ENCODE results near the gene IDH2. TPM values are rescaled to one million over a fixed set of nuclear protein-coding genes. Genes with fewer than 3 reads are reported as not detected.

IDH2 gene
- polyA plus RNA-seq, 1 donor from 2014 or later: 84.7 TPM

DNA sequence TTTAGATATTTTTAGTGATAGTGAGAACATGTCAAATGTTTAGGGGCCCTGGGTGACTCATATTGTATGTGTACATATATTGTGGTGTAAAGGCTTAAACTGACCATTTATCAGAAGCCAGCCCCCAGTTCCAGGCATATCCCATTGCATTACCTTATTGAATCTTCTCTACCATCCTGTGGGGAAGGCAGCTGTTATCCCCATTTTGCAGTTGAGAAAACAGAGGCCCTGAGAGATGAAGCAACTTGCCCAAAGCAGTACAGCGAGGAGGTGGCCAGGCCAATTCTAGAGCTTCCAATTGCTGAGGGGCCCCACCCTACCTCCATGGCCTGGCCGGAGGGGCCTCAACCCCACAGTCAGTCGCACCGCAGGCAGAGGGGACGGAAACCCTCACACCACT, 53.2 kb downstream of the IDH2 start:
- Histone ChIP-seq H3K27ac (ENCODE audit: low read length) (no peak overlapping the region), H3K4me2 (ENCODE audit: low read length) (no peak overlapping the region), H3K4me3 (ENCODE audit: low read length) (no peak overlapping the region), H2AFZ (ENCODE audit: low read depth, low read length) (no peak overlapping the region), H3K9ac (ENCODE audit: low read length) (no peak overlapping the region), H3K9me3 (ENCODE audit: low read length) (no peaks in the 10 kb centered on the region), H3K9me2 (ENCODE audit: insufficient read depth, low read length) (no peaks in the 10 kb centered on the region), H3F3A (ENCODE audit: insufficient read depth, low read length, poor library complexity, severe bottlenecking) (no peaks in the 10 kb centered on the region), H4K20me1 (ENCODE audit: insufficient read depth) (no peaks in the 10 kb centered on the region), H3K27me3 (ENCODE audit: insufficient read depth, low read depth, low read length) (no peaks in the 10 kb centered on the region), H3K79me2 (replicated peaks; ENCODE audit: insufficient read depth, low read length) (no peaks in the 10 kb centered on the region), H3K36me3 (ENCODE audit: insufficient read depth, low read length) (no peaks in the 10 kb centered on the region)
- no peak for TF ChIP-seq EP300 (conservative IDR thresholded peaks at IDR 0.05; ENCODE audit: poor library complexity, severe bottlenecking)

DNA sequence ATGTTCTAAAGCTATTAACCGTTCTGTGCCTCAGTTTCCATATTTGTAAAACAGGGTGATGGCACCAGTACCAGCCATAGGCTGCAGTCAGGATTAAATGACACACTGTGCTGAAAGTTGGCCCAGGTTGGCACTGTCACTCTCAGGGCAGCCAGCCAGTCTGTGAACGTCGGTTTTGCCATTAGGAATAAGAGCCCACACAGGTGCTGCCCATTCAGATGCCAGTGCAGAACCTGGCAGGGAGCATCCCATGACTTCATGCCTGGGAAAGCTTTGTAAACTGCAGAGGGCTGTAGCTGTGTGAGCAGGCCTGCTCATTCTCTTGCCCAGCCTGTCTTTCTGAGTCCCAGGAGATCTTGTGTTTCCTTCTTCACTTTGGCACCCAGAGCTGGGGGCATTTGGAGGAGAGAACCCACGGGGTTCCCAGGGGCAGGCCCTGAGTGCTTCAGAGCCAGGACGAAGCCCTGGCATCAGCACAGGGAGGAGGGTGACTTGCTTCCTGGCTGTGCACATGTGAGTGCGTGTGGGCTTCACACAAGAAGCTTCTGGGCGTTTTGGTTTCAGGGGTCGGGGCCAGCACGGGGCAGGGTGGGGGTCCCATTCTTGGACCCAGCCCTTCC, 54.2 kb downstream of the IDH2 start:
- no peaks in the 10 kb centered on the region for H3K36me3 ChIP-seq (ENCODE audit: insufficient read depth, low read length)
- no peak for TF ChIP-seq CTCF (IDR thresholded peaks at IDR 0.05; ENCODE audit: poor library complexity, severe bottlenecking)
- TF ChIP-seq RAD21 (conservative IDR thresholded peaks at IDR 0.05): no peak
- TF ChIP-seq EZH2 (IDR thresholded peaks at IDR 0.05; ENCODE audit: borderline replicate concordance, insufficient read depth, low read length, poor library complexity, severe bottlenecking): no peak
- no peak for TF ChIP-seq POLR2AphosphoS5 (IDR thresholded peaks at IDR 0.05)
- no peak for TF ChIP-seq MXI1 (conservative IDR thresholded peaks at IDR 0.05; ENCODE audit: poor library complexity, severe bottlenecking)
- TF ChIP-seq TAF1 (IDR thresholded peaks at IDR 0.05; ENCODE audit: low read depth): no peak
- TF ChIP-seq, protein P1, sequence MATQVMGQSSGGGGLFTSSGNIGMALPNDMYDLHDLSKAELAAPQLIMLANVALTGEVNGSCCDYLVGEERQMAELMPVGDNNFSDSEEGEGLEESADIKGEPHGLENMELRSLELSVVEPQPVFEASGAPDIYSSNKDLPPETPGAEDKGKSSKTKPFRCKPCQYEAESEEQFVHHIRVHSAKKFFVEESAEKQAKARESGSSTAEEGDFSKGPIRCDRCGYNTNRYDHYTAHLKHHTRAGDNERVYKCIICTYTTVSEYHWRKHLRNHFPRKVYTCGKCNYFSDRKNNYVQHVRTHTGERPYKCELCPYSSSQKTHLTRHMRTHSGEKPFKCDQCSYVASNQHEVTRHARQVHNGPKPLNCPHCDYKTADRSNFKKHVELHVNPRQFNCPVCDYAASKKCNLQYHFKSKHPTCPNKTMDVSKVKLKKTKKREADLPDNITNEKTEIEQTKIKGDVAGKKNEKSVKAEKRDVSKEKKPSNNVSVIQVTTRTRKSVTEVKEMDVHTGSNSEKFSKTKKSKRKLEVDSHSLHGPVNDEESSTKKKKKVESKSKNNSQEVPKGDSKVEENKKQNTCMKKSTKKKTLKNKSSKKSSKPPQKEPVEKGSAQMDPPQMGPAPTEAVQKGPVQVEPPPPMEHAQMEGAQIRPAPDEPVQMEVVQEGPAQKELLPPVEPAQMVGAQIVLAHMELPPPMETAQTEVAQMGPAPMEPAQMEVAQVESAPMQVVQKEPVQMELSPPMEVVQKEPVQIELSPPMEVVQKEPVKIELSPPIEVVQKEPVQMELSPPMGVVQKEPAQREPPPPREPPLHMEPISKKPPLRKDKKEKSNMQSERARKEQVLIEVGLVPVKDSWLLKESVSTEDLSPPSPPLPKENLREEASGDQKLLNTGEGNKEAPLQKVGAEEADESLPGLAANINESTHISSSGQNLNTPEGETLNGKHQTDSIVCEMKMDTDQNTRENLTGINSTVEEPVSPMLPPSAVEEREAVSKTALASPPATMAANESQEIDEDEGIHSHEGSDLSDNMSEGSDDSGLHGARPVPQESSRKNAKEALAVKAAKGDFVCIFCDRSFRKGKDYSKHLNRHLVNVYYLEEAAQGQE (IDR thresholded peaks at IDR 0.05; ENCODE audit: borderline replicate concordance): no peak
- TF ChIP-seq SMC3 (conservative IDR thresholded peaks at IDR 0.05; ENCODE audit: poor library complexity): no peak
- TF ChIP-seq EP300 (conservative IDR thresholded peaks at IDR 0.05; ENCODE audit: poor library complexity, severe bottlenecking): no peak
- no peaks in the 10 kb centered on the region for H3K9me3 ChIP-seq (ENCODE audit: low read length)
- H3K79me2 ChIP-seq (replicated peaks; ENCODE audit: insufficient read depth, low read length): no peaks in the 10 kb centered on the region
- H3F3A ChIP-seq (ENCODE audit: insufficient read depth, low read length, poor library complexity, severe bottlenecking): no peaks in the 10 kb centered on the region
- no peaks in the 10 kb centered on the region for H4K20me1 ChIP-seq (ENCODE audit: insufficient read depth)
- H3K9me2 ChIP-seq (ENCODE audit: insufficient read depth, low read length): no peaks in the 10 kb centered on the region
- no peak overlapping the region for H3K4me2 ChIP-seq (ENCODE audit: low read length)
- no peak overlapping the region for H3K27ac ChIP-seq (ENCODE audit: low read length)
- H3K9ac ChIP-seq (ENCODE audit: low read length): no peak overlapping the region
- no peak overlapping the region for H2AFZ ChIP-seq (ENCODE audit: low read depth, low read length)
- H3K4me3 ChIP-seq (ENCODE audit: low read length): no peak overlapping the region
- H3K27me3 ChIP-seq (ENCODE audit: insufficient read depth, low read depth, low read length): no peaks in the 10 kb centered on the region

Measured in neural cell (in vitro differentiated cells).